ENCODE results near the gene KRTAP9-9. TPM values are rescaled to one million over a fixed set of nuclear protein-coding genes. Genes with fewer than 3 reads are reported as not detected.

Gene KRTAP9-9
- total and polyA plus RNA-seq, 2 donors (not counting 1 experiment from before 2014, with no cell fraction given) = not detected

DNA sequence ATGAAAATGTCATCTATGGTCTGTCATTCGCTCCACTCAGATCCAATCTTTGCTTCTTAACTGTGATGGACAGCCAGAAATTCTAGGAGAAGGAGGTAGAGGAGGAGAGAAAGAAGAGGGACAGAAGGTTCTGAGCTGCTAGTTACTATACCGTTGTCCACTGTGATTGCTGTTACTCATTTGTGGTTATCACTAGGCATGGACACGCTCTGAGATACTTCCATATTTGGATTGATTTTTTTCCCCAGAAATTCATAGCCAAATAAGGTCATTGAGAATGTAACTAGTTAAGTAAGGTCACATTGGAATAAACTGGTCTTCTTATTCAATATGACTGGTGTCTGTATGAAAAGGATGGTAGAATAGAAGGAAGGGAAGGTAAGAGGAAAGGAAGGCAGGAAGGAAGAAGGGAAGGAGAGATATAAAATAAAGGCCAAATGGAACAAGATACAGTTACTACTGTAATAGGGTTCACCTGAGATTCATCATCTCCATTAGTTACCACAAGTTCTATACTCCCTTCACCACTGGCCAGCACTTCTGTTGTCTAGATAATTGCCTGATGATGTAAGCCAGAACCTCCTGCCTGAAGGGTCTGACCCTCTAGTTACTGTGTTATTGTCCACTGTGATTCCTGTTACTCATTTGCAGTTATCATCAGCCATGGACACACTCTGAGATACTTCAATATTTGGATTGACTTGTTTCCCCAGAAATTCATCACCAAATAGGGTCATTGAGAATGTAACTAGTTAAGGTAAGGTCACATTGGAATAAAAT, 23.2 kb downstream of the KRTAP9-9 start:
- H2AFZ ChIP-seq (ENCODE audit: insufficient read depth, low read depth, low read length, poor library complexity, severe bottlenecking) = no peak overlapping the region
- ATAC-seq (ENCODE audit: low read depth) (no peak), DNase-seq (peak; percentile 0)
- no peak for TF ChIP-seq EZH2 (IDR thresholded peaks at IDR 0.05; ENCODE audit: borderline replicate concordance, insufficient read depth, low read depth, low read length, poor library complexity, severe bottlenecking)
- TF ChIP-seq, protein P1, sequence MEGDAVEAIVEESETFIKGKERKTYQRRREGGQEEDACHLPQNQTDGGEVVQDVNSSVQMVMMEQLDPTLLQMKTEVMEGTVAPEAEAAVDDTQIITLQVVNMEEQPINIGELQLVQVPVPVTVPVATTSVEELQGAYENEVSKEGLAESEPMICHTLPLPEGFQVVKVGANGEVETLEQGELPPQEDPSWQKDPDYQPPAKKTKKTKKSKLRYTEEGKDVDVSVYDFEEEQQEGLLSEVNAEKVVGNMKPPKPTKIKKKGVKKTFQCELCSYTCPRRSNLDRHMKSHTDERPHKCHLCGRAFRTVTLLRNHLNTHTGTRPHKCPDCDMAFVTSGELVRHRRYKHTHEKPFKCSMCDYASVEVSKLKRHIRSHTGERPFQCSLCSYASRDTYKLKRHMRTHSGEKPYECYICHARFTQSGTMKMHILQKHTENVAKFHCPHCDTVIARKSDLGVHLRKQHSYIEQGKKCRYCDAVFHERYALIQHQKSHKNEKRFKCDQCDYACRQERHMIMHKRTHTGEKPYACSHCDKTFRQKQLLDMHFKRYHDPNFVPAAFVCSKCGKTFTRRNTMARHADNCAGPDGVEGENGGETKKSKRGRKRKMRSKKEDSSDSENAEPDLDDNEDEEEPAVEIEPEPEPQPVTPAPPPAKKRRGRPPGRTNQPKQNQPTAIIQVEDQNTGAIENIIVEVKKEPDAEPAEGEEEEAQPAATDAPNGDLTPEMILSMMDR (IDR thresholded peaks at IDR 0.05) = no peak
- Mint-ChIP-seq H3K27me3 (peaks cover 51% of the 10 kb centered on the region), H3K9me3 (ENCODE audit: insufficient read depth) (no peaks in the 10 kb centered on the region), H3K27ac (no peak overlapping the region), H3K4me3 (no peak overlapping the region), H3K4me1 (no peaks in the 10 kb centered on the region)
- H3K4me3 ChIP-seq (ENCODE audit: control extremely low read depth in 1 of 5, extremely low read depth in 1 of 5, insufficient read depth in 1 of 5, low read depth in 2 of 5, low read length in 4 of 5) = no peak overlapping the region
- WGBS (ENCODE audit: insufficient coverage) = 100% methylated on average over 2 of the region's 3 CpGs
- H3K4me2 ChIP-seq (replicated peaks; ENCODE audit: low read depth, low read length, poor library complexity, severe bottlenecking) = no peak overlapping the region
- CTCF ChIA-PET = no interaction called here
- H3K4me1 ChIP-seq (ENCODE audit: control insufficient read depth in 2 of 2, insufficient read depth in 2 of 2, low read length in 2 of 2) = no peaks in the 10 kb centered on the region
- intact Hi-C loops (cut with micrococcal nuclease) = no loop called here
- no peaks in the 10 kb centered on the region for H4K20me1 ChIP-seq (ENCODE audit: control insufficient read depth, insufficient read depth, low read length, poor library complexity, severe bottlenecking)
- H3K79me2 ChIP-seq (ENCODE audit: control insufficient read depth, insufficient read depth, low read length) = no peaks in the 10 kb centered on the region
- no peaks in the 10 kb centered on the region for H3K36me3 ChIP-seq (replicated peaks in 1 of 2; ENCODE audit: control extremely low read depth in 1 of 2, control insufficient read depth in 1 of 2, extremely low read depth in 1 of 2, insufficient read depth in 2 of 2, low read length in 1 of 2)
- POLR2A ChIA-PET = no interaction called here
- peaks cover 0 to 9% (median 4%) of the 10 kb centered on the region in 4 experiments for H3K27me3 ChIP-seq (replicated peaks in 1 of 4; ENCODE audit: control extremely low read depth in 1 of 4, control insufficient read depth in 3 of 4, insufficient read depth in 4 of 4, low read length in 3 of 4)
- no peak overlapping the region for H3K9ac ChIP-seq (ENCODE audit: low read length)
- H3K9me3 ChIP-seq (ENCODE audit: control extremely low read depth in 1 of 3, control insufficient read depth in 2 of 3, insufficient read depth in 1 of 3, low read length in 2 of 3) = no peaks in the 10 kb centered on the region
- no peak overlapping the region for H3K27ac ChIP-seq (ENCODE audit: low read length in 2 of 2)

DNA sequence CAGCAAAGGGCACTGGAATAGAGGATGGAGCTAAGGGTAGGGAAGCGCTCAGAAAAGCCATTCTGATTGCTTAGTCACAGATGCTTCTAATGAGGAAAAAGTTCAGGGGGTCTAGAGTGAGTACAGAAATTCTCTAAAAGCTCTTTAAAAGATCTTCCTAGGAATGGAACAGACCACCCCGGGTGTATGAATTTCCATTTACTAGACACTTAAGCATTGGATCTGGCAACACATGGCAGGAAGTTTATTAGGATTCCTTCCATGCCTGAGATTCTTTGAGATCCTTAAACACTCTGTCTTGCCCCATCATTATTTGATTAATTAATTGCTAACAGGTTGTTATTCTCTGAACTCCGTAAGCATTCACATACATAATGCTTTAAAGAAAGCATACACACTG, 28.9 kb downstream of the KRTAP9-9 start:
- H3K9me3 ChIP-seq (ENCODE audit: control extremely low read depth in 1 of 3, control insufficient read depth in 2 of 3, insufficient read depth in 1 of 3, low read length in 2 of 3) = no peaks in the 10 kb centered on the region
- intact Hi-C loops (cut with micrococcal nuclease) = no loop called here
- DNase-seq (peak; percentile 0), ATAC-seq (ENCODE audit: low read depth) (no peak)
- ChIA-PET POLR2A (no interaction called here), CTCF (no interaction called here)
- no peak overlapping the region for H3K27ac ChIP-seq (ENCODE audit: low read length in 2 of 2)
- peaks cover 0 to 4% of the 10 kb centered on the region in 2 donors for H3K4me1 ChIP-seq (ENCODE audit: control insufficient read depth in 2 of 2, insufficient read depth in 2 of 2, low read length in 2 of 2)
- Mint-ChIP-seq H3K27me3 (peaks cover 34% of the 10 kb centered on the region), H3K9me3 (ENCODE audit: insufficient read depth) (no peaks in the 10 kb centered on the region), H3K4me3 (no peak overlapping the region), H3K27ac (no peak overlapping the region), H3K4me1 (peaks cover 3% of the 10 kb centered on the region)
- H3K9ac ChIP-seq (ENCODE audit: low read length) = no peak overlapping the region
- H4K20me1 ChIP-seq (ENCODE audit: control insufficient read depth, insufficient read depth, low read length, poor library complexity, severe bottlenecking) = no peaks in the 10 kb centered on the region
- no CpG with 5 or more reads among the region's 3 CpGs for WGBS (ENCODE audit: insufficient coverage)
- no peak overlapping the region for H2AFZ ChIP-seq (ENCODE audit: insufficient read depth, low read depth, low read length, poor library complexity, severe bottlenecking)
- H3K4me3 ChIP-seq (ENCODE audit: control extremely low read depth in 1 of 5, extremely low read depth in 1 of 5, insufficient read depth in 1 of 5, low read depth in 2 of 5, low read length in 4 of 5) = no peak overlapping the region
- no peak overlapping the region for H3K4me2 ChIP-seq (replicated peaks; ENCODE audit: low read depth, low read length, poor library complexity, severe bottlenecking)
- H3K79me2 ChIP-seq (ENCODE audit: control insufficient read depth, insufficient read depth, low read length) = no peaks in the 10 kb centered on the region
- no peaks in the 10 kb centered on the region for H3K36me3 ChIP-seq (replicated peaks in 1 of 2; ENCODE audit: control extremely low read depth in 1 of 2, control insufficient read depth in 1 of 2, extremely low read depth in 1 of 2, insufficient read depth in 2 of 2, low read length in 1 of 2)
- H3K27me3 ChIP-seq (replicated peaks in 1 of 4; ENCODE audit: control extremely low read depth in 1 of 4, control insufficient read depth in 3 of 4, insufficient read depth in 4 of 4, low read length in 3 of 4) = no peaks in the 10 kb centered on the region
- TF ChIP-seq EZH2 (IDR thresholded peaks at IDR 0.05; ENCODE audit: borderline replicate concordance, insufficient read depth, low read depth, low read length, poor library complexity, severe bottlenecking) = no peak
- TF ChIP-seq, protein P1 (IDR thresholded peaks at IDR 0.05) = no peak

Data from B cell (primary cell).